Vagina (tissue), 2 donors: ENCODE data around the gene GDF15. TPM values are rescaled to one million over a fixed set of nuclear protein-coding genes. Genes with fewer than 3 reads are reported as not detected.

ENCODE experiments used
- DNase-seq, 2 donors: peaks; one replicate each; pipeline ENCODE4 v3.0.0-alpha.2; 2017; ENCODE audit errors: extremely low spot score in 2 of 2
- H3K27ac ChIP-seq: fragments of 200-600 bp; sonication (generic); one replicate; pipeline ENCODE4 v1.5.1; 2019
- H3K27me3 ChIP-seq: fragments of 200-600 bp; sonication (generic); one replicate; pipeline ENCODE4 v1.5.1; 2019
- H3K36me3 ChIP-seq, 2 donors: fragments of 200-600 bp; sonication (generic); one replicate each; pipeline ENCODE4 v1.5.1; 2017 to 2019
- H3K4me1 ChIP-seq: fragments of 200-600 bp; sonication (generic); one replicate; pipeline ENCODE4 v1.5.1; 2019
- H3K4me3 ChIP-seq, 2 donors: fragments of 200-600 bp; sonication (generic); 1 replicate in 1 of 2; 2 replicates in 1 of 2; pipeline ENCODE4 v1.5.1; 2016 to 2019
- H3K9me3 ChIP-seq: fragments of 200-600 bp; sonication (generic); one replicate; pipeline ENCODE4 v1.5.1; 2019
- POLR2A ChIP-seq, 2 donors: fragments of 450-650 bp; IDR thresholded peaks; one replicate each; pipeline ENCODE4 v1.6.1; 2017; ENCODE audit warnings: antibody characterized with exemption in 2 of 2, mild to moderate bottlenecking in 2 of 2, moderate library complexity in 2 of 2
- POLR2AphosphoS5 ChIP-seq, 2 donors: sonication (generic); formaldehyde crosslinking; IDR thresholded peaks; one replicate each; pipeline ENCODE4 v1.9.0; 2017; ENCODE audit warnings: antibody characterized with exemption in 2 of 2, mild to moderate bottlenecking in 2 of 2, low read depth in 1 of 2; ENCODE audit not compliant: insufficient read depth in 1 of 2
- intact Hi-C: fragments of 100-400 bp; cut with DNase I; formaldehyde crosslinking; loops from one replicate; pipeline ENCODE4 v1.15.1; 2023
- total RNA-seq: library from RNA; depleted of rRNA; stranded (reverse); fragments of >200 nt; gene quantifications from one replicate; pipeline ENCODE4 v1.2.3, GENCODE V29; 2016
- TF ChIP-seq, protein P1 (sequence below), 3 experiments: fragments of 450-650 bp in 2 of 3; fragments of 200-600 bp in 1 of 3; sonication (generic) in 1 of 3; IDR thresholded peaks; one replicate each; pipeline ENCODE4 v1.5.1; 2017 to 2019; ENCODE audit warnings: antibody characterized with exemption in 3 of 3, mild to moderate bottlenecking in 2 of 3, moderate library complexity in 2 of 3

The GDF15 gene
- total RNA-seq, 1 donor from 2014 or later = 25.5 TPM

DNA sequence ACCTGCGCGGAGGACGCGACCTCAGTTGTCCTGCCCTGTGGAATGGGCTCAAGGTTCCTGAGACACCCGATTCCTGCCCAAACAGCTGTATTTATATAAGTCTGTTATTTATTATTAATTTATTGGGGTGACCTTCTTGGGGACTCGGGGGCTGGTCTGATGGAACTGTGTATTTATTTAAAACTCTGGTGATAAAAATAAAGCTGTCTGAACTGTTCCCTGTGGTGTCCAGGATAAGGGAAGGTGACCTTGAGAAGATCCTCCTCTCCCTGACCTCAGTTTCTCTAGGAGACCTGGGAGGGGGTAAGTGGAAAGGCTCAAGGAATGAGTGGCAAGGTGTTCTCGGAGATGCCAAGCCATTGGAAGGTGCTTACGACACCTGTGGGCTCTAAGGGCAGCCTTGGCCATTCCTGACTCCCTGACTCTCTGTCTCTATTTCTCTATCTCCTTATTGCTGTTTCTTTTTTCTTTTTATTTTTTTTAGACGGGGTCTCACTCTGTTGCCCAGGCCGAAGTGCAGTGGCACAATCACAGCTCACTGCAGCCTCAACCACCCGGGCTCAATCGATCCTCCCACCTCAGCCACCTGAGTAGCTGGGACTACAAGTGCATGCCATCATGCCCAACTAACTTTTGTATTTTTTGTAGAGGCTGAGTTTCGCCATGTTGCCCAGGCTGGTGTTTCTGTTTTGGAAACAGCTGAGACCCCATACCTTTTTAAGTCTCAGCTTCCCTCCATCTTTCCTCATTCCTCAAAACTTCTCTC lies 3.2 kb downstream of the GDF15 start:
- Histone ChIP-seq H3K27me3 (no peaks in the 10 kb centered on the region), H3K27ac (peak overlapping the region; percentile 62), H3K9me3 (no peaks in the 10 kb centered on the region), H3K36me3 (no peaks in the 10 kb centered on the region), H3K4me1 (peaks cover 22% of the 10 kb centered on the region), H3K4me3 (peak overlapping the region in 1 of 2 donors; percentile 47)
- TF ChIP-seq POLR2A (IDR thresholded peaks at IDR 0.05) (no peak), POLR2AphosphoS5 (IDR thresholded peaks at IDR 0.05; ENCODE audit: insufficient read depth in 1 of 2, low read depth in 1 of 2) (no peak)
- TF ChIP-seq, protein P1, sequence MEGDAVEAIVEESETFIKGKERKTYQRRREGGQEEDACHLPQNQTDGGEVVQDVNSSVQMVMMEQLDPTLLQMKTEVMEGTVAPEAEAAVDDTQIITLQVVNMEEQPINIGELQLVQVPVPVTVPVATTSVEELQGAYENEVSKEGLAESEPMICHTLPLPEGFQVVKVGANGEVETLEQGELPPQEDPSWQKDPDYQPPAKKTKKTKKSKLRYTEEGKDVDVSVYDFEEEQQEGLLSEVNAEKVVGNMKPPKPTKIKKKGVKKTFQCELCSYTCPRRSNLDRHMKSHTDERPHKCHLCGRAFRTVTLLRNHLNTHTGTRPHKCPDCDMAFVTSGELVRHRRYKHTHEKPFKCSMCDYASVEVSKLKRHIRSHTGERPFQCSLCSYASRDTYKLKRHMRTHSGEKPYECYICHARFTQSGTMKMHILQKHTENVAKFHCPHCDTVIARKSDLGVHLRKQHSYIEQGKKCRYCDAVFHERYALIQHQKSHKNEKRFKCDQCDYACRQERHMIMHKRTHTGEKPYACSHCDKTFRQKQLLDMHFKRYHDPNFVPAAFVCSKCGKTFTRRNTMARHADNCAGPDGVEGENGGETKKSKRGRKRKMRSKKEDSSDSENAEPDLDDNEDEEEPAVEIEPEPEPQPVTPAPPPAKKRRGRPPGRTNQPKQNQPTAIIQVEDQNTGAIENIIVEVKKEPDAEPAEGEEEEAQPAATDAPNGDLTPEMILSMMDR (IDR thresholded peaks at IDR 0.05) = no peak
- intact Hi-C loops = no loop called here
- no peak for DNase-seq

DNA sequence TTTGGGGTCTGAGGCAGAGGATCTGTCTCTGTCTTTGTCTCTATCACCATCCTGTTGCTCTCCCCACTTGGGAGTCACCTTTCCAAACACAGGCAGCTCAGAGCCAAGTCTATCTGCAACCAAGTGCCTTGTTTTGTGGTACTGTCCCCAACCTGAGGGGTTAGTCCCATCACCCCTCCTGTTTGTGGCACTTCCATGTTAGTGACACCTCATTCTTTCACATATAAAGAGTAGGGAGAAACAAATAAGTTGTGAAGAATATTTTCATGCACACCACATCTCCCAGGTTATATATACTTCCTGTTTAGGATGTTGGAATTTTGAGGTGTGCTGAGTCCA lies 3.7 kb downstream of the GDF15 start:
- no peak overlapping the region for H3K27ac ChIP-seq
- no peak for TF ChIP-seq POLR2AphosphoS5 (IDR thresholded peaks at IDR 0.05; ENCODE audit: insufficient read depth in 1 of 2, low read depth in 1 of 2)
- TF ChIP-seq POLR2A (IDR thresholded peaks at IDR 0.05) = no peak
- TF ChIP-seq, protein P1 (IDR thresholded peaks at IDR 0.05) = no peak
- H3K4me3 ChIP-seq = no peak overlapping the region
- H3K36me3 ChIP-seq = no peaks in the 10 kb centered on the region
- no peaks in the 10 kb centered on the region for H3K27me3 ChIP-seq
- intact Hi-C loops = no loop called here
- no peaks in the 10 kb centered on the region for H3K9me3 ChIP-seq
- H3K4me1 ChIP-seq = peaks cover 22% of the 10 kb centered on the region
- DNase-seq = no peak

DNA sequence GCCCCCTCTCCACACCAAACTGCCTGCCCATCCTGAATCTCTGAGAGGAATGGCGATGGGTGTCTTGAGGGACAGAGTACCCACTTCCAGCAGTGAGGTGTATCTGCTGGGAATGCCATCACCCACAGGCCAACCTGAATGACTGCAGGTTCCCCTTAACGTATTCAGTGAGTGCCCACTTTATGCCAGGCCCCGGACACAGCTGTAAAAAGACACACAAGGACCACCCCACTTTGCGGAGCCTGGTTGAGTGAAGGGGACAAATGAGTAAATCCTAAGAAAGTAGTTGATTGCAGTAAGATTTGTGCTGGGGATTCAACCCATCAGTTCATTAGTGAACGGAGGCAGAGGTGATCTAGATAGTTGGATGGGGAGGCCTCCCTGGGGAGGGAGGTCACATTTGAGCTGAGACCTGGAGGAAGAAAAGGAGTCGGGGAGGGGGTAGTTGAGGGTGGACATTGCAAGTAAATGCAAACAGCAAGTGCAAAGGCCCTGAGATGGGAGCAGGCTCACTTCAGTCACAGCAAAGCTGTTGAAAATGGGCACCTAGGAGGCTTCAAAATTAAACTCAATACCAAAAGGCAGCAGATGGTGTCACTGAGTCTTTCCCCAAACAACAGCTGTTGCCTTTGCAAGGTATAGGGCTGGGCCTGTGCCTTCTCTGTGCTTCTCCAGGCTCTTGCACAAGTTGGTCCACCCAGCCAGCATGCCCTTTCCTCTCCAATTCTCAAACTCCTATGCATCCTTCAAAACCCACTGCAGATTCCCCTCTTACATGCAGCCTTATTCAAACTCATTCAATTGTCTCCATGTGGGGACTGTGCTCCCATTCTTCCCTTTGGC lies 4.3 kb downstream of the GDF15 start:
- TF ChIP-seq POLR2AphosphoS5 (IDR thresholded peaks at IDR 0.05; ENCODE audit: insufficient read depth in 1 of 2, low read depth in 1 of 2) (no peak), POLR2A (IDR thresholded peaks at IDR 0.05) (no peak)
- TF ChIP-seq, protein P1 (IDR thresholded peaks at IDR 0.05) = no peak
- no peak overlapping the region for H3K27ac ChIP-seq
- intact Hi-C loops = no loop called here
- H3K4me1 ChIP-seq = peaks cover 22% of the 10 kb centered on the region
- H3K9me3 ChIP-seq = no peaks in the 10 kb centered on the region
- no peak for DNase-seq
- H3K36me3 ChIP-seq = no peaks in the 10 kb centered on the region
- H3K27me3 ChIP-seq = no peaks in the 10 kb centered on the region
- H3K4me3 ChIP-seq = no peak overlapping the region

DNA sequence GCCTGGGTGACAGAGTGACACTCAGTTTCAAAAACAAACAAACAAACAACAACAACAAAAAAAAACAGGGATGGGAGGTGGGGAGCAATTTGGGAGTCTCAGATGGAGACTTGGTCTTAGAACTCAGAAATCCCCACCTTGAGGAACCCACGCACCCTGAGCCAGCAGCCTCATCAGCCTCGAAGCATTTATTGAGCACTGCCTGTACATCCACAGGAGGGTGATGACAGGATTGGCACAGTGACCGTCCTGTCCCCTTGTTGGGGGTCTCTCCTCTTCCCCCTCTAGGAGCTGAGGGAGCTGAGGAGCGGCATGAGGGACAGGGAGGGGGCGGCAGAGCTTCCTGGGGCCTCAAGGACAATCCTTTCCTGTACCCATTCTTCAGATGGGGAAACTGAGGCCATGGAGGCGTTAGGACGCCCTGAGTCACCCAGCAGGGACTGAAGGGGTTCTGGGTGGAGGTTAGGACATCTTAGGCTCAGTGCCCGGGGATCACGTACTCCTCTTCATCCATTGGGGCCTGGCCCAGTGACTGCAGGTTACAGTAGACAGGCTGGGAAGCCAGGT lies 5.6 kb downstream of the GDF15 start:
- no peak for DNase-seq
- Histone ChIP-seq H3K9me3 (no peaks in the 10 kb centered on the region), H3K36me3 (no peaks in the 10 kb centered on the region), H3K4me1 (peaks cover 13% of the 10 kb centered on the region), H3K27me3 (no peaks in the 10 kb centered on the region), H3K27ac (no peak overlapping the region), H3K4me3 (no peak overlapping the region)
- TF ChIP-seq POLR2AphosphoS5 (IDR thresholded peaks at IDR 0.05; ENCODE audit: insufficient read depth in 1 of 2, low read depth in 1 of 2) (no peak), POLR2A (IDR thresholded peaks at IDR 0.05) (no peak)
- TF ChIP-seq, protein P1 (IDR thresholded peaks at IDR 0.05) = no peak
- intact Hi-C loops = no loop called here
